ENCODE data around the gene PCDHA1.
"Not testable (repeated sequence)": the region's sequence is repeated elsewhere in the genome, so short reads cannot be mapped to it uniquely, and the experiment has no call there.

GRCh38 chr5:140834439-140835008 is 48.6 kb downstream of the PCDHA1 start:
- not testable (repeated sequence) for TF ChIP-seq CTCF (IDR thresholded peaks at IDR 0.05 in 2 of 3, conservative IDR thresholded peaks at IDR 0.05 in 1 of 3; ENCODE audit: borderline replicate concordance in 1 of 3, insufficient read depth in 1 of 3, low read depth in 2 of 3, low read length in 2 of 3); POLR2A (IDR thresholded peaks at IDR 0.05; ENCODE audit: borderline replicate concordance, extremely low read depth, insufficient read depth, insufficient read length); ATF3 (IDR thresholded peaks at IDR 0.05); EZH2phosphoT487 (IDR thresholded peaks at IDR 0.05; ENCODE audit: borderline replicate concordance); TCF7L2 (IDR thresholded peaks at IDR 0.05; ENCODE audit: borderline replicate concordance, extremely low read depth, insufficient read depth, insufficient read length); YY1 (IDR thresholded peaks at IDR 0.05; ENCODE audit: extremely low read depth, insufficient replicate concordance, low read depth, low read length); SRF (IDR thresholded peaks at IDR 0.05; ENCODE audit: low read depth); RAD21 (IDR thresholded peaks at IDR 0.05; ENCODE audit: low read depth); REST (IDR thresholded peaks at IDR 0.05; ENCODE audit: low read depth); ZFX (IDR thresholded peaks at IDR 0.05); CBX3 (IDR thresholded peaks at IDR 0.05; ENCODE audit: low read depth); ZBTB33 (IDR thresholded peaks at IDR 0.05; ENCODE audit: extremely low read depth, insufficient replicate concordance, low read length); EZH2 (IDR thresholded peaks at IDR 0.05); ELF1 (IDR thresholded peaks at IDR 0.05; ENCODE audit: borderline replicate concordance, low read depth)

All from HCT116 (cell line).